K562 (cell line): ENCODE results near the gene PELI3.

ENCODE experiments used
- CEBPB ChIP-seq: fragments of 450-650 bp; IDR thresholded peaks from 2 replicates; pipeline ENCODE4 v1.6.1; 2016; ENCODE audit warnings: missing genetic modification characterization, missing compliant biosample characterization
- ETV5 ChIP-seq: sonication (generic); formaldehyde crosslinking; IDR thresholded peaks from 2 replicates; pipeline ENCODE4 v1.4.0; 2020; ENCODE audit warnings: low read depth, mild to moderate bottlenecking, missing genetic modification reagents
- POLR2A ChIP-seq: fragments of 450-650 bp; conservative IDR thresholded peaks from 2 replicates; pipeline ENCODE4 v1.6.1; 2016
- TGIF2 ChIP-seq: sonication (generic); formaldehyde crosslinking; IDR thresholded peaks from 2 replicates; pipeline ENCODE4 v1.8.1; 2022; ENCODE audit warnings: mild to moderate bottlenecking, missing genetic modification reagents, moderate library complexity
- TF ChIP-seq, protein P1 (sequence below): fragments of 450-650 bp; conservative IDR thresholded peaks from 2 replicates; pipeline ENCODE4 v1.6.1; 2016; ENCODE audit warnings: missing genetic modification characterization, low read depth, mild to moderate bottlenecking, control low read depth, missing compliant biosample characterization
- TF ChIP-seq, protein P2 (sequence below), 3 experiments: IDR thresholded peaks in 2 of 3; conservative IDR thresholded peaks in 1 of 3; 2 replicates each; pipeline ENCODE4 v1.5.1; 2011 to 2012; ENCODE audit warnings: low read length in 3 of 3, mild to moderate bottlenecking in 3 of 3, control low read depth in 2 of 3, improper control_type of control experiment in 1 of 3, inconsistent platforms in 1 of 3, low read depth in 1 of 3, mixed read lengths in 1 of 3, moderate library complexity in 1 of 3; ENCODE audit not compliant: insufficient read depth in 2 of 3
- TF ChIP-seq, protein P3 (sequence below): fragments of 450-650 bp; IDR thresholded peaks from 2 replicates; pipeline ENCODE4 v1.6.1; 2016
- TF ChIP-seq, protein P4 (sequence below), 2 experiments: fragments of 250-450 bp in 1 of 2; fragments of 450-650 bp in 1 of 2; sonication (Bioruptor Pico) in 1 of 2; IDR thresholded peaks; 2 replicates each; pipeline versions ENCODE4 v1.6.1 to v1.8.0; 2016 to 2021; ENCODE audit warnings: mild to moderate bottlenecking in 2 of 2, moderate library complexity in 2 of 2, missing compliant biosample characterization in 1 of 2, missing genetic modification characterization in 1 of 2

DNA sequence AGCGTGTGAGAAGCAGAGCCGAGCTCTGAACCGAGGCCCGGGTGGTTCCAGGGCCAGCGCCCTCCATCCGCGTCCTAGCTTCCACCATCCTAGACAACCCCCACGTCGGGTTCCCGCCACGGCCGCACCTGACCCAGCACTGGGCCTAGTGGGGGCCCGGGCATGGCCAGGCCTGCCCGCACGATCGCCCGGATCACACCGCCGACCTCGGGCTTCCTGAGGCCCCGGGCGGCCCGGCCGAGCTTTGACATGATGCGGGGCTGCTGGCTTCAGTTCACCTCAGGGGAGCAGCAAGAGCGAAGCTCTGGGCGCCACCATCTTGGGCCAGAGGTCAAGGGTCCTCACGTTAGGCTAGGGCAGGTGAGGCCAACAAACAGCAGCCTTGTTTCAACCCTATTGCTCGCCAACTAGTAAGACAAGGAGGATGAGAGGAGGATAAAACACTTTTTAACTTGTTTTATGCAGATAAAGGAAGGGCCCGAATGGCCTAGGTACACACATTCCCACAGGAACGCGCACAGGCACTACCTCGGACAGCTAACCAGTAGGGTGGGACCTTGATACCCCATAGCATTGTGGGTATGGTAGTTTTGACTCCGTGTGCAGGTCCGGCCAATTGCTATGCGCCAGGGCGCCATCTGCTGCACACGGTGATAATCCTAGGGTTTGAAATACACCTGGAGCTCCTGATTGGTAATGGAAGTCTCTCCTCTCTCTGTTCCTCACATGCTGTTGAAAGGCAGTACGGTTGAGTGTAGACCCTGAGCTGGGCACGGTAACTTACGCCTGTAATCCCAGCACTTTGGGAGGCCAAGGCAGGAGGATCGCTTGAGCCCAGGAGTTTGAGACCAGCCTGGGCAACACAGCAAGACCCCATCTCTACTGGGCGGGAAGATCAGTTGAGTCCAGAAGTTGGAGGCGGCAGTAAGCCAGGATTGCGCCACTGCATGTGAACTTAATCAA, 27.9 kb upstream of the PELI3 start, which contains the start of gene MRPL11:
- TF ChIP-seq ETV5 (0 out of 2 replicates have a peak, but pooled peaks have one; percentile 27), TGIF2 (CRISPR knock-in tag) (no peak), CEBPB (no peak), POLR2A (peak; percentile 86)
- TF ChIP-seq, protein P1, sequence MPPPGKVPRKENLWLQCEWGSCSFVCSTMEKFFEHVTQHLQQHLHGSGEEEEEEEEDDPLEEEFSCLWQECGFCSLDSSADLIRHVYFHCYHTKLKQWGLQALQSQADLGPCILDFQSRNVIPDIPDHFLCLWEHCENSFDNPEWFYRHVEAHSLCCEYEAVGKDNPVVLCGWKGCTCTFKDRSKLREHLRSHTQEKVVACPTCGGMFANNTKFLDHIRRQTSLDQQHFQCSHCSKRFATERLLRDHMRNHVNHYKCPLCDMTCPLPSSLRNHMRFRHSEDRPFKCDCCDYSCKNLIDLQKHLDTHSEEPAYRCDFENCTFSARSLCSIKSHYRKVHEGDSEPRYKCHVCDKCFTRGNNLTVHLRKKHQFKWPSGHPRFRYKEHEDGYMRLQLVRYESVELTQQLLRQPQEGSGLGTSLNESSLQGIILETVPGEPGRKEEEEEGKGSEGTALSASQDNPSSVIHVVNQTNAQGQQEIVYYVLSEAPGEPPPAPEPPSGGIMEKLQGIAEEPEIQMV (tag) = no peak
- TF ChIP-seq, protein P2, sequence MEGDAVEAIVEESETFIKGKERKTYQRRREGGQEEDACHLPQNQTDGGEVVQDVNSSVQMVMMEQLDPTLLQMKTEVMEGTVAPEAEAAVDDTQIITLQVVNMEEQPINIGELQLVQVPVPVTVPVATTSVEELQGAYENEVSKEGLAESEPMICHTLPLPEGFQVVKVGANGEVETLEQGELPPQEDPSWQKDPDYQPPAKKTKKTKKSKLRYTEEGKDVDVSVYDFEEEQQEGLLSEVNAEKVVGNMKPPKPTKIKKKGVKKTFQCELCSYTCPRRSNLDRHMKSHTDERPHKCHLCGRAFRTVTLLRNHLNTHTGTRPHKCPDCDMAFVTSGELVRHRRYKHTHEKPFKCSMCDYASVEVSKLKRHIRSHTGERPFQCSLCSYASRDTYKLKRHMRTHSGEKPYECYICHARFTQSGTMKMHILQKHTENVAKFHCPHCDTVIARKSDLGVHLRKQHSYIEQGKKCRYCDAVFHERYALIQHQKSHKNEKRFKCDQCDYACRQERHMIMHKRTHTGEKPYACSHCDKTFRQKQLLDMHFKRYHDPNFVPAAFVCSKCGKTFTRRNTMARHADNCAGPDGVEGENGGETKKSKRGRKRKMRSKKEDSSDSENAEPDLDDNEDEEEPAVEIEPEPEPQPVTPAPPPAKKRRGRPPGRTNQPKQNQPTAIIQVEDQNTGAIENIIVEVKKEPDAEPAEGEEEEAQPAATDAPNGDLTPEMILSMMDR (IDR thresholded peaks at IDR 0.05 in 2 of 3, conservative IDR thresholded peaks at IDR 0.05 in 1 of 3; ENCODE audit: insufficient read depth in 2 of 3, low read depth in 1 of 3, low read length in 3 of 3) = peak; percentile 78 to 91 (median 91)
- TF ChIP-seq, protein P3, sequence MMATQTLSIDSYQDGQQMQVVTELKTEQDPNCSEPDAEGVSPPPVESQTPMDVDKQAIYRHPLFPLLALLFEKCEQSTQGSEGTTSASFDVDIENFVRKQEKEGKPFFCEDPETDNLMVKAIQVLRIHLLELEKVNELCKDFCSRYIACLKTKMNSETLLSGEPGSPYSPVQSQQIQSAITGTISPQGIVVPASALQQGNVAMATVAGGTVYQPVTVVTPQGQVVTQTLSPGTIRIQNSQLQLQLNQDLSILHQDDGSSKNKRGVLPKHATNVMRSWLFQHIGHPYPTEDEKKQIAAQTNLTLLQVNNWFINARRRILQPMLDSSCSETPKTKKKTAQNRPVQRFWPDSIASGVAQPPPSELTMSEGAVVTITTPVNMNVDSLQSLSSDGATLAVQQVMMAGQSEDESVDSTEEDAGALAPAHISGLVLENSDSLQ = no peak
- TF ChIP-seq, protein P4, sequence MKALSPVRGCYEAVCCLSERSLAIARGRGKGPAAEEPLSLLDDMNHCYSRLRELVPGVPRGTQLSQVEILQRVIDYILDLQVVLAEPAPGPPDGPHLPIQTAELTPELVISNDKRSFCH (CRISPR knock-in tag; IDR thresholded peaks at IDR 0.05) = no peak
- TF ChIP-seq, protein P4 (tag; IDR thresholded peaks at IDR 0.05) = peak; percentile 87
